Caco-2 (cell line): ENCODE measurements around the gene TBX4. TPM values are rescaled to one million over a fixed set of nuclear protein-coding genes. Genes with fewer than 3 reads are reported as not detected.
A peak's percentile ranks its signal among the peaks of the same experiment; 100 is the strongest.

Experiments
- BruUV-seq: library from RNA; stranded (reverse); fragments of 400-500 nt; replicated peaks from 2 replicates; lab custom pipeline; 2021; lab: Mats Ljungman, UMichigan
- CTCF ChIA-PET: fragments of 300-600 bp; sonication (Branson Sonifier 250); formaldehyde crosslinking; loops from one replicate; lab custom pipeline; 2022; ENCODE audit warnings: antibody characterized with exemption; lab: Charles Lee
- POLR2A ChIA-PET: fragments of 300-600 bp; sonication (Branson Sonifier 250); formaldehyde crosslinking; loops from one replicate; lab custom pipeline; 2022; ENCODE audit warnings: antibody characterized with exemption; lab: Charles Lee
- DNase-seq, 2 experiments: peaks; one replicate each; pipeline versions ENCODE4 v3.0.0 to v3.0.0-alpha.2; 2020 to 2022
- H3K27me3 ChIP-seq: replicated peaks from 2 replicates; pipeline ENCODE4 v1.6.0; 2011; ENCODE audit warnings: low read length; ENCODE audit not compliant: control insufficient read depth, insufficient read depth
- H3K36me3 ChIP-seq: 2 replicates; pipeline ENCODE4 v1.5.1; 2011; ENCODE audit warnings: low read length; ENCODE audit not compliant: control insufficient read depth, insufficient read depth
- H3K4me1 ChIP-seq: fragments of 250-450 bp; sonication (Bioruptor Pico); 2 replicates; pipeline ENCODE4 v1.5.1; 2020; ENCODE audit warnings: mild to moderate bottlenecking
- H3K4me3 ChIP-seq: 2 replicates; pipeline ENCODE4 v1.5.1; 2011; ENCODE audit warnings: low read depth, mild to moderate bottlenecking, control low read depth, low read length
- H3K9me3 ChIP-seq: fragments of 250-450 bp; sonication (Bioruptor Pico); 2 replicates; pipeline ENCODE4 v1.5.1; 2020; ENCODE audit warnings: mild to moderate bottlenecking, moderate library complexity
- H3K27ac Mint-ChIP-seq: one replicate; pipeline ENCODE4 v1.8.0; 2022; ENCODE audit warnings: mixed read lengths; ENCODE audit not compliant: unreplicated experiment
- H3K27me3 Mint-ChIP-seq: one replicate; pipeline ENCODE4 v1.8.0; 2022; ENCODE audit warnings: mixed read lengths; ENCODE audit not compliant: insufficient read depth, unreplicated experiment
- H3K36me3 Mint-ChIP-seq: one replicate; pipeline ENCODE4 v1.8.0; 2022; ENCODE audit warnings: mild to moderate bottlenecking, mixed read lengths; ENCODE audit not compliant: insufficient read depth, unreplicated experiment
- H3K4me1 Mint-ChIP-seq: one replicate; pipeline ENCODE4 v1.8.0; 2022; ENCODE audit warnings: low read depth, mixed read lengths; ENCODE audit not compliant: unreplicated experiment
- H3K4me3 Mint-ChIP-seq: one replicate; pipeline ENCODE4 v1.8.0; 2022; ENCODE audit warnings: mild to moderate bottlenecking, moderate library complexity, mixed read lengths; ENCODE audit not compliant: unreplicated experiment
- H3K9me3 Mint-ChIP-seq: one replicate; pipeline ENCODE4 v1.8.0; 2022; ENCODE audit warnings: mixed read lengths; ENCODE audit not compliant: unreplicated experiment
- CTCF ChIP-seq, 2 experiments: fragments of 200-600 bp in 1 of 2; IDR thresholded peaks; 1 replicate in 1 of 2; 2 replicates in 1 of 2; pipeline versions ENCODE4 v1.5.1 to v1.8.0; 2011 to 2022; ENCODE audit warnings: antibody characterized with exemption in 1 of 2, control low read depth in 1 of 2, inconsistent platforms in 1 of 2, low read depth in 1 of 2, low read length in 1 of 2, mild to moderate bottlenecking in 1 of 2, moderate library complexity in 1 of 2; ENCODE audit not compliant: insufficient read depth in 1 of 2, severe bottlenecking in 1 of 2, unreplicated experiment in 1 of 2
- intact Hi-C: fragments of 100-400 bp; cut with micrococcal nuclease; formaldehyde crosslinking; loops from one replicate; pipeline ENCODE4 v1.10.0; 2022; ENCODE audit not compliant: unreplicated experiment
- total RNA-seq: library from RNA; stranded (reverse); gene quantifications from 2 replicates; pipeline ENCODE4 v1.2.3, GENCODE V29; 2022

Gene TBX4
- total RNA-seq, 1 experiment from 2014 or later, result 2.5 TPM

- POLR2A ChIA-PET, result no interaction called here
- intact Hi-C loops, result loop anchor here (1.0 to 2.0 kb wide), 3 partner anchors 45 to 135 kb away; no protein-coding TSS in a partner anchor
- peaks cover 14% of the 10 kb centered on the region for H3K4me1 ChIP-seq
- Mint-ChIP-seq H3K9me3 (peaks cover 9% of the 10 kb centered on the region), H3K27ac (no peak overlapping the region), H3K4me3 (no peak overlapping the region), H3K4me1 (peaks cover 7% of the 10 kb centered on the region), H3K27me3 (no peaks in the 10 kb centered on the region), H3K36me3 (no peaks in the 10 kb centered on the region)
- H3K36me3 ChIP-seq, result no peaks in the 10 kb centered on the region
- no peak for TF ChIP-seq CTCF (IDR thresholded peaks at IDR 0.05; ENCODE audit: insufficient read depth in 1 of 2, low read depth in 1 of 2, low read length in 1 of 2, severe bottlenecking in 1 of 2, unreplicated experiment in 1 of 2)
- DNase-seq, result no peak
- H3K9me3 ChIP-seq, result no peaks in the 10 kb centered on the region
- no peak overlapping the region for H3K4me3 ChIP-seq
- no peaks in the 10 kb centered on the region for H3K27me3 ChIP-seq
- no TSS peak for BruUV-seq
- CTCF ChIA-PET, result no interaction called here
These were observed 36.0 kb upstream of the TBX4 start for GRCh38 chr17:61416211-61416539.

GRCh38 chr17:61416540-61417363 is 35.5 kb upstream of the TBX4 start:
- TF ChIP-seq CTCF (IDR thresholded peaks at IDR 0.05; ENCODE audit: insufficient read depth in 1 of 2, low read depth in 1 of 2, low read length in 1 of 2, severe bottlenecking in 1 of 2, unreplicated experiment in 1 of 2), result peak; percentile 96 to 97
- Mint-ChIP-seq H3K27ac (no peak overlapping the region), H3K4me3 (no peak overlapping the region), H3K9me3 (peaks cover 9% of the 10 kb centered on the region), H3K27me3 (no peaks in the 10 kb centered on the region), H3K36me3 (no peaks in the 10 kb centered on the region), H3K4me1 (peaks cover 7% of the 10 kb centered on the region)
- ChIA-PET POLR2A (interaction anchor here (0.6 kb wide), 1 partner anchor 724 kb away, joined by 3 read pairs; no protein-coding TSS in a partner anchor), CTCF (interaction anchor here (0.6 kb wide), 1 partner anchor 193 kb away, joined by 3 read pairs; no protein-coding TSS in a partner anchor)
- Histone ChIP-seq H3K9me3 (no peaks in the 10 kb centered on the region), H3K4me1 (peaks cover 14% of the 10 kb centered on the region), H3K36me3 (no peaks in the 10 kb centered on the region), H3K27me3 (no peaks in the 10 kb centered on the region), H3K4me3 (no peak overlapping the region)
- DNase-seq, result peak; percentile 92 to 94
- intact Hi-C loops, result loop anchor here (1.0 to 2.0 kb wide), 4 partner anchors 44 to 159 kb away; no protein-coding TSS in a partner anchor
- no TSS peak for BruUV-seq

- Mint-ChIP-seq H3K4me3 (no peak overlapping the region), H3K4me1 (peaks cover 7% of the 10 kb centered on the region), H3K27me3 (no peaks in the 10 kb centered on the region), H3K9me3 (peaks cover 9% of the 10 kb centered on the region), H3K27ac (no peak overlapping the region), H3K36me3 (no peaks in the 10 kb centered on the region)
- ChIA-PET CTCF (no interaction called here), POLR2A (no interaction called here)
- Histone ChIP-seq H3K36me3 (no peaks in the 10 kb centered on the region), H3K9me3 (no peaks in the 10 kb centered on the region), H3K4me3 (no peak overlapping the region), H3K27me3 (no peaks in the 10 kb centered on the region), H3K4me1 (peaks cover 14% of the 10 kb centered on the region)
- no TSS peak for BruUV-seq
- intact Hi-C loops, result no loop called here
- no peak for DNase-seq
- no peak for TF ChIP-seq CTCF (IDR thresholded peaks at IDR 0.05; ENCODE audit: insufficient read depth in 1 of 2, low read depth in 1 of 2, low read length in 1 of 2, severe bottlenecking in 1 of 2, unreplicated experiment in 1 of 2)
These were observed 33.8 kb upstream of the TBX4 start for GRCh38 chr17:61418449-61418848.
